HEK293 (cell line): Measurements from ENCODE around the gene L3HYPDH.
A peak's percentile ranks its signal among the peaks of the same experiment; 100 is the strongest.

Source experiments
- BCL11B ChIP-seq: fragments of 450-650 bp; formaldehyde crosslinking; IDR thresholded peaks from 2 replicates; pipeline ENCODE4 v1.5.1; 2016; ENCODE audit warnings: low read depth, missing biosample characterization, missing genetic modification characterization
- ELK4 ChIP-seq: IDR thresholded peaks from 2 replicates; pipeline ENCODE4 v1.6.1; 2011; ENCODE audit warnings: mild to moderate bottlenecking, low read depth, low read length, borderline replicate concordance
- MEIS1 ChIP-seq: sonication (generic); formaldehyde crosslinking; IDR thresholded peaks from 2 replicates; pipeline ENCODE4 v1.8.1; 2022; ENCODE audit warnings: missing genetic modification reagents, mild to moderate bottlenecking, borderline replicate concordance
- RBAK ChIP-seq: fragments of 450-650 bp; formaldehyde crosslinking; IDR thresholded peaks from 2 replicates; pipeline ENCODE4 v1.5.1; 2016; ENCODE audit warnings: missing biosample characterization, missing genetic modification characterization
- ZBTB8A ChIP-seq: fragments of 450-650 bp; formaldehyde crosslinking; IDR thresholded peaks from 2 replicates; pipeline ENCODE4 v1.5.1; 2016; ENCODE audit warnings: missing biosample characterization, missing genetic modification characterization
- ZIC2 ChIP-seq: fragments of 450-650 bp; formaldehyde crosslinking; IDR thresholded peaks from 2 replicates; pipeline ENCODE4 v1.5.1; 2016; ENCODE audit warnings: missing biosample characterization, missing genetic modification characterization
- ZNF26 ChIP-seq: fragments of 450-650 bp; formaldehyde crosslinking; IDR thresholded peaks from 2 replicates; pipeline ENCODE4 v1.5.1; 2016; ENCODE audit warnings: missing biosample characterization, missing genetic modification characterization
- ZNF266 ChIP-seq: fragments of 450-650 bp; formaldehyde crosslinking; IDR thresholded peaks from 2 replicates; pipeline ENCODE4 v1.5.1; 2016; ENCODE audit warnings: missing biosample characterization, missing genetic modification characterization, low read depth
- ZNF324 ChIP-seq: fragments of 450-650 bp; formaldehyde crosslinking; IDR thresholded peaks from 2 replicates; pipeline ENCODE4 v1.5.1; 2016; ENCODE audit warnings: missing biosample characterization, missing genetic modification characterization
- ZNF335 ChIP-seq: fragments of 450-650 bp; formaldehyde crosslinking; conservative IDR thresholded peaks from 2 replicates; pipeline ENCODE4 v1.5.1; 2016; ENCODE audit warnings: missing biosample characterization, missing genetic modification characterization
- ZNF391 ChIP-seq: fragments of 450-650 bp; formaldehyde crosslinking; IDR thresholded peaks from 2 replicates; pipeline ENCODE4 v1.5.1; 2016; ENCODE audit warnings: low read depth, missing biosample characterization, missing genetic modification characterization, borderline replicate concordance
- ZNF416 ChIP-seq: fragments of 450-650 bp; formaldehyde crosslinking; IDR thresholded peaks from 2 replicates; pipeline ENCODE4 v1.5.1; 2016; ENCODE audit warnings: missing biosample characterization, missing genetic modification characterization
- ZNF488 ChIP-seq: fragments of 450-650 bp; formaldehyde crosslinking; IDR thresholded peaks from 2 replicates; pipeline ENCODE4 v1.5.1; 2016; ENCODE audit warnings: missing biosample characterization, missing genetic modification characterization
- ZNF549 ChIP-seq: fragments of 450-650 bp; IDR thresholded peaks from 2 replicates; pipeline ENCODE4 v1.5.1; 2018; ENCODE audit warnings: missing biosample characterization, missing genetic modification characterization, mild to moderate bottlenecking, inconsistent platforms, moderate library complexity
- ZNF555 ChIP-seq: fragments of 450-650 bp; formaldehyde crosslinking; conservative IDR thresholded peaks from 2 replicates; pipeline ENCODE4 v1.5.1; 2017; ENCODE audit warnings: missing biosample characterization, mild to moderate bottlenecking, missing genetic modification characterization, inconsistent platforms
- ZNF610 ChIP-seq: fragments of 450-650 bp; formaldehyde crosslinking; IDR thresholded peaks from 2 replicates; pipeline ENCODE4 v1.5.1; 2016; ENCODE audit warnings: missing biosample characterization, missing genetic modification characterization, borderline replicate concordance
- ZNF658 ChIP-seq: fragments of 450-650 bp; formaldehyde crosslinking; IDR thresholded peaks from 2 replicates; pipeline ENCODE4; 2016; ENCODE audit warnings: missing biosample characterization, missing genetic modification characterization
- ZNF664 ChIP-seq: fragments of 450-650 bp; formaldehyde crosslinking; IDR thresholded peaks from 2 replicates; pipeline ENCODE4 v1.5.1; 2016; ENCODE audit warnings: missing biosample characterization, missing genetic modification characterization
- ZNF707 ChIP-seq: fragments of 450-650 bp; formaldehyde crosslinking; IDR thresholded peaks from 2 replicates; pipeline ENCODE4 v1.5.1; 2016; ENCODE audit warnings: missing biosample characterization, missing genetic modification characterization
- TF ChIP-seq, protein P1 (sequence below): fragments of 450-650 bp; formaldehyde crosslinking; IDR thresholded peaks from 2 replicates; pipeline ENCODE4 v1.5.1; 2016; ENCODE audit warnings: missing biosample characterization, missing genetic modification characterization
- TF ChIP-seq, protein P2 (sequence below): fragments of 450-650 bp; formaldehyde crosslinking; IDR thresholded peaks from 2 replicates; pipeline ENCODE4 v1.5.1; 2016; ENCODE audit warnings: missing biosample characterization, missing genetic modification characterization
- TF ChIP-seq, protein P3 (sequence below): sonication (generic); formaldehyde crosslinking; IDR thresholded peaks from 2 replicates; pipeline ENCODE4 v1.8.1; 2022; ENCODE audit warnings: mild to moderate bottlenecking, moderate library complexity, missing genetic modification reagents
- TF ChIP-seq, protein P4 (sequence below): fragments of 450-650 bp; formaldehyde crosslinking; IDR thresholded peaks from 2 replicates; pipeline ENCODE4 v1.5.1; 2016; ENCODE audit warnings: missing biosample characterization, missing genetic modification characterization
- TF ChIP-seq, protein P5 (sequence below): fragments of 450-650 bp; formaldehyde crosslinking; IDR thresholded peaks from 2 replicates; pipeline ENCODE4 v1.5.1; 2016; ENCODE audit warnings: missing biosample characterization, missing genetic modification characterization, low read depth

L3HYPDH gene

GRCh38 chr14:59483819-59484638 lies at the start of gene L3HYPDH, which contains the start of gene JKAMP (continued):
- no peak for TF ChIP-seq ZNF549 (tag by site-specific recombination)
- no peak; the same call in 1 of the 2 replicates for TF ChIP-seq ZNF266 (tag by site-specific recombination)
- TF ChIP-seq, protein P1, sequence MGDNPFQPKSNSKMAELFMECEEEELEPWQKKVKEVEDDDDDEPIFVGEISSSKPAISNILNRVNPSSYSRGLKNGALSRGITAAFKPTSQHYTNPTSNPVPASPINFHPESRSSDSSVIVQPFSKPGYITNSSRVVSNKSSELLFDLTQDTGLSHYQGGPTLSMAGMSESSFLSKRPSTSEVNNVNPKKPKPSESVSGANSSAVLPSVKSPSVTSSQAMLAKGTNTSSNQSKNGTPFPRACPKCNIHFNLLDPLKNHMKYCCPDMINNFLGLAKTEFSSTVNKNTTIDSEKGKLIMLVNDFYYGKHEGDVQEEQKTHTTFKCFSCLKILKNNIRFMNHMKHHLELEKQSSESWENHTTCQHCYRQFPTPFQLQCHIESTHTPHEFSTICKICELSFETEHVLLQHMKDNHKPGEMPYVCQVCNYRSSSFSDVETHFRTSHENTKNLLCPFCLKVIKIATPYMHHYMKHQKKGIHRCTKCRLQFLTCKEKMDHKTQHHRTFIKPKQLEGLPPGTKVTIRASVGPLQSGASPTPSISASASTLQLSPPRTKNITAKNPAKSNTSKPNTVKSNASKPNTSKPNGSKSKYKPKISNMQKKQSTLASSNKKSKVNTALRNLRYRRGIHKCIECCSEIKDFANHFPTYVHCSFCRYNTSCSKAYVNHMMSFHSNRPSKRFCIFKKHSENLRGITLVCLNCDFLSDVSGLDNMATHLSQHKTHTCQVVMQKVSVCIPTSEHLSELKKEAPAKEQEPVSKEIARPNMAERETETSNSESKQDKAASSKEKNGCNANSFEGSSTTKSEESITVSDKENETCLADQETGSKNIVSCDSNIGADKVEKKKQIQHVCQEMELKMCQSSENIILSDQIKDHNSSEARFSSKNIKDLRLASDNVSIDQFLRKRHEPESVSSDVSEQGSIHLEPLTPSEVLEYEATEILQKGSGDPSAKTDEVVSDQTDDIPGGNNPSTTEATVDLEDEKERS (tag by site-specific recombination), result no peak
- TF ChIP-seq ZNF335 (tag by site-specific recombination), result peak; percentile 80
- TF ChIP-seq ZNF707 (tag by site-specific recombination), result no peak
- peak; percentile 65 for TF ChIP-seq ZBTB8A (tag by site-specific recombination)
- no peak for TF ChIP-seq ZNF416
- TF ChIP-seq ZNF488 (tag by site-specific recombination), result no peak
- no peak for TF ChIP-seq ZNF664 (tag by site-specific recombination)
- 0 out of 2 replicates have a peak, but pooled peaks have one; percentile 22 for TF ChIP-seq BCL11B (tag by site-specific recombination)
- TF ChIP-seq, protein P2, sequence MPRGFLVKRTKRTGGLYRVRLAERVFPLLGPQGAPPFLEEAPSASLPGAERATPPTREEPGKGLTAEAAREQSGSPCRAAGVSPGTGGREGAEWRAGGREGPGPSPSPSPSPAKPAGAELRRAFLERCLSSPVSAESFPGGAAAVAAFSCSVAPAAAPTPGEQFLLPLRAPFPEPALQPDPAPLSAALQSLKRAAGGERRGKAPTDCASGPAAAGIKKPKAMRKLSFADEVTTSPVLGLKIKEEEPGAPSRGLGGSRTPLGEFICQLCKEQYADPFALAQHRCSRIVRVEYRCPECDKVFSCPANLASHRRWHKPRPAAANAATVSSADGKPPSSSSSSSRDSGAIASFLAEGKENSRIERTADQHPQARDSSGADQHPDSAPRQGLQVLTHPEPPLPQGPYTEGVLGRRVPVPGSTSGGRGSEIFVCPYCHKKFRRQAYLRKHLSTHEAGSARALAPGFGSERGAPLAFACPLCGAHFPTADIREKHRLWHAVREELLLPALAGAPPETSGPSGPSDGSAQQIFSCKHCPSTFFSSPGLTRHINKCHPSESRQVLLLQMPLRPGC (tag by site-specific recombination), result no peak
- TF ChIP-seq ZIC2, result peak; percentile 72
- no peak for TF ChIP-seq RBAK (tag by site-specific recombination)
- TF ChIP-seq ELK4, result no peak
- no peak for TF ChIP-seq ZNF555 (tag by site-specific recombination)
- TF ChIP-seq, protein P3, sequence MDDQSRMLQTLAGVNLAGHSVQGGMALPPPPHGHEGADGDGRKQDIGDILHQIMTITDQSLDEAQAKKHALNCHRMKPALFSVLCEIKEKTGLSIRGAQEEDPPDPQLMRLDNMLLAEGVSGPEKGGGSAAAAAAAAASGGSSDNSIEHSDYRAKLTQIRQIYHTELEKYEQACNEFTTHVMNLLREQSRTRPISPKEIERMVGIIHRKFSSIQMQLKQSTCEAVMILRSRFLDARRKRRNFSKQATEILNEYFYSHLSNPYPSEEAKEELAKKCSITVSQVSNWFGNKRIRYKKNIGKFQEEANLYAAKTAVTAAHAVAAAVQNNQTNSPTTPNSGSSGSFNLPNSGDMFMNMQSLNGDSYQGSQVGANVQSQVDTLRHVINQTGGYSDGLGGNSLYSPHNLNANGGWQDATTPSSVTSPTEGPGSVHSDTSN (CRISPR knock-in tag), result peak; percentile 83
- peak; percentile 48; the same call in 1 of the 2 replicates for TF ChIP-seq ZNF610 (tag by site-specific recombination)
- TF ChIP-seq, protein P4, sequence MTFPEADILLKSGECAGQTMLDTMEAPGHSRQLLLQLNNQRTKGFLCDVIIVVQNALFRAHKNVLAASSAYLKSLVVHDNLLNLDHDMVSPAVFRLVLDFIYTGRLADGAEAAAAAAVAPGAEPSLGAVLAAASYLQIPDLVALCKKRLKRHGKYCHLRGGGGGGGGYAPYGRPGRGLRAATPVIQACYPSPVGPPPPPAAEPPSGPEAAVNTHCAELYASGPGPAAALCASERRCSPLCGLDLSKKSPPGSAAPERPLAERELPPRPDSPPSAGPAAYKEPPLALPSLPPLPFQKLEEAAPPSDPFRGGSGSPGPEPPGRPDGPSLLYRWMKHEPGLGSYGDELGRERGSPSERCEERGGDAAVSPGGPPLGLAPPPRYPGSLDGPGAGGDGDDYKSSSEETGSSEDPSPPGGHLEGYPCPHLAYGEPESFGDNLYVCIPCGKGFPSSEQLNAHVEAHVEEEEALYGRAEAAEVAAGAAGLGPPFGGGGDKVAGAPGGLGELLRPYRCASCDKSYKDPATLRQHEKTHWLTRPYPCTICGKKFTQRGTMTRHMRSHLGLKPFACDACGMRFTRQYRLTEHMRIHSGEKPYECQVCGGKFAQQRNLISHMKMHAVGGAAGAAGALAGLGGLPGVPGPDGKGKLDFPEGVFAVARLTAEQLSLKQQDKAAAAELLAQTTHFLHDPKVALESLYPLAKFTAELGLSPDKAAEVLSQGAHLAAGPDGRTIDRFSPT (tag by site-specific recombination), result peak; percentile 82
- TF ChIP-seq, protein P5, sequence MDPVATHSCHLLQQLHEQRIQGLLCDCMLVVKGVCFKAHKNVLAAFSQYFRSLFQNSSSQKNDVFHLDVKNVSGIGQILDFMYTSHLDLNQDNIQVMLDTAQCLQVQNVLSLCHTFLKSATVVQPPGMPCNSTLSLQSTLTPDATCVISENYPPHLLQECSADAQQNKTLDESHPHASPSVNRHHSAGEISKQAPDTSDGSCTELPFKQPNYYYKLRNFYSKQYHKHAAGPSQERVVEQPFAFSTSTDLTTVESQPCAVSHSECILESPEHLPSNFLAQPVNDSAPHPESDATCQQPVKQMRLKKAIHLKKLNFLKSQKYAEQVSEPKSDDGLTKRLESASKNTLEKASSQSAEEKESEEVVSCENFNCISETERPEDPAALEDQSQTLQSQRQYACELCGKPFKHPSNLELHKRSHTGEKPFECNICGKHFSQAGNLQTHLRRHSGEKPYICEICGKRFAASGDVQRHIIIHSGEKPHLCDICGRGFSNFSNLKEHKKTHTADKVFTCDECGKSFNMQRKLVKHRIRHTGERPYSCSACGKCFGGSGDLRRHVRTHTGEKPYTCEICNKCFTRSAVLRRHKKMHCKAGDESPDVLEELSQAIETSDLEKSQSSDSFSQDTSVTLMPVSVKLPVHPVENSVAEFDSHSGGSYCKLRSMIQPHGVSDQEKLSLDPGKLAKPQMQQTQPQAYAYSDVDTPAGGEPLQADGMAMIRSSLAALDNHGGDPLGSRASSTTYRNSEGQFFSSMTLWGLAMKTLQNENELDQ (tag by site-specific recombination), result no peak
- no peak for TF ChIP-seq ZNF26 (tag by site-specific recombination)
- no peak for TF ChIP-seq ZNF658 (tag by site-specific recombination)
- TF ChIP-seq ZNF391 (tag by site-specific recombination), result no peak
- TF ChIP-seq MEIS1, result no peak
- TF ChIP-seq ZNF324 (tag by site-specific recombination), result peak; percentile 40; the same call in 1 of the 2 replicates
